GM21786 (cell line): ENCODE results near the gene TMOD2.

Source experiments
- ATAC-seq: cut with Tn5 transposase; IDR thresholded peaks from one replicate; pipeline ENCODE4 v1.9.1; 2021; ENCODE audit not compliant: unreplicated experiment

The TMOD2 gene

GRCh38 chr15:51849860-51850259 is 98.5 kb downstream of the TMOD2 start:
- ATAC-seq, result no peak

DNA sequence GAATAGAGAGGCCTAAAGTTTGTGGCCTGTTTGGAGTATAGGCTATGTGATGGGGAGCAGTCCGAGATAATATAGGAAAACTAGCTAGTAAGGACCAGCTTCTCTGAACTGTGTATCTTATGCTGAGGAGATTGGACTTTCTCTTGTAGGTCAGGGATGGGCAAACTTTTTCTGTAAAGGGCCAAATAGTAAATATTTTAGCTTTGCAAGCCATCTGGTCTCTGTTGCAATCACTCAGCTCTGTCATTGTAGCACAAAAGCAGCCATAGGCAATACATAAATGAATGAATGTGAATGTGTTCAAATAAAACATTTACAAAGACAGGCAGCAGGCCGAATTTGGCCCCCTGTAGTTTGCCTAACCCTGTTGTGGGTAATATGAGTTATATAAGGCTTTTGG is 102.6 kb downstream of the TMOD2 start:
- no peak for ATAC-seq

DNA sequence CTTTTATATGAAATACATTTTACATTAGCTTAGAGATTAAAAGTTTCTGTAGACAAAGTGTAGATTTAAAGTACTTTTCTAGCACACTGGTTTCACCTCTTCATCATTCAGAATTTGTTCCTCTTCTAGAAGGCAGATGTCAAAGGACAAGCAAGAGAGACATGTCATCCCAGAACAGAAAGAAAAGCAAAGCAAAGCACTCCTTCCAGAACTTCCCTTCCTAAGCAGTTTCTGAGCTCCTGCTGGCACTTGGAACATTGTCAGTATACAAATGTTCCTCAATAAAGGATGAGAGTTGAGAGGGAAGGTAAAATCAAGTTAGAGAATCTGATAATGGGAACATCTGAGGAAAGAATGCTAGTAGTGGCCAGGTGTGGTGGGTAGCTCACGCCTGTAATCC is 104.2 kb downstream of the TMOD2 start:
- ATAC-seq, result no peak

- ATAC-seq, result no peak
These were observed 105.5 kb downstream of the TMOD2 start for GRCh38 chr15:51856714-51857380.

DNA sequence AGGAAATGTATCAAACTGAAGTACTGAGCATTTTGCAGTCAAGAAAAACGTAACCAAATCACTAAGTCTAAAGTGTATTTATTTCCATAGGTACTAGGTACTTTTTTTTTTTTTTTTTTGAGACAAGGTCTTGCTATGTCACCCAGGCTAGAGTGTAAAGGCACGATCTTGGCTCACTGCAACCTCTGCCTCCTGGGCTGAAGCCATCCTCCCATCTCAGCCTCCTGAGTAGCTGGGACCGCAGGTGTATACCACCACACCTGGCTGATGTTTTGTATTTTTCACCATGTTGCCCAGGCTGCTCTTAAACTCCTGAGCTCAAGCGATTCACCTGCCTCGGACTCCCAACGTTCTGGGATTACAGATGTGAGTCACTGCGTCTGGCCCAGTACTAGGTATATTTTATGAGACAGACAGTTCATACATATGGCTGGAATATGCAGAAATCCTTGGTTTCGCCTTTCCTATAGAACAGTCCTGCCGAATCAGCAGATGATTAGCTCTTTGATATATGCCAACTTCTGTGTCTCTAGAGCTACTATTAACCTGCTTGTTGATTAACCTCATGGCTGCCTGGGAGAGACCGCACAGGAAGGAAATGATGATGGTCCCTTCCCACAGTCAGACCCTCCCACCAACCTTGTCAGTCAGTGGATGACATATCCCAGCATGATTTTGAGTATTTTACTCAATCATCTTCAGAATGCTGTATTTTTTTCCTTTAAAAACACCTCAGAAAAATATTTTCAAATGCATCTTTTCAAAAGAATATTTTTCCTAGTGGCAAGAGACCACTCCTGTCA is 110.4 kb downstream of the TMOD2 start:
- no peak for ATAC-seq

DNA sequence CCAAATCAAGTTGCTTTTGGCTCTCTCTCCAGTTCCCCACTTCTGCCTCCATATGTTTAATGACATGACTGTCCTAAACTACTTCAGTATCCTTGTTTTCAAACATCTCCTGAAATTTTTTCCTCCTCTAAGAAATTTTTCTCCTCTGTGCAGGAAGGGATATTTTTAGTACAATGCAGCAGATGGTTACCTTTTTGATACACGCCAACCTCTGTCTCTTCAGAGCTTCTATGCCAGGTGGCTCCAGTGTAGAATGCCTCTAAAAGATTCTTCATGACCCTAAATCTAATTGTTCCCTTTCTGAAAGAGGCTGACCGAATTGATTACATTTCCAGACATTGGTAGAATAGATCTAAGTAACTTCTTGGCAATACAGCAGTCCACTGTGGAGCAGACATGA is 111.7 kb downstream of the TMOD2 start:
- ATAC-seq, result no peak

DNA sequence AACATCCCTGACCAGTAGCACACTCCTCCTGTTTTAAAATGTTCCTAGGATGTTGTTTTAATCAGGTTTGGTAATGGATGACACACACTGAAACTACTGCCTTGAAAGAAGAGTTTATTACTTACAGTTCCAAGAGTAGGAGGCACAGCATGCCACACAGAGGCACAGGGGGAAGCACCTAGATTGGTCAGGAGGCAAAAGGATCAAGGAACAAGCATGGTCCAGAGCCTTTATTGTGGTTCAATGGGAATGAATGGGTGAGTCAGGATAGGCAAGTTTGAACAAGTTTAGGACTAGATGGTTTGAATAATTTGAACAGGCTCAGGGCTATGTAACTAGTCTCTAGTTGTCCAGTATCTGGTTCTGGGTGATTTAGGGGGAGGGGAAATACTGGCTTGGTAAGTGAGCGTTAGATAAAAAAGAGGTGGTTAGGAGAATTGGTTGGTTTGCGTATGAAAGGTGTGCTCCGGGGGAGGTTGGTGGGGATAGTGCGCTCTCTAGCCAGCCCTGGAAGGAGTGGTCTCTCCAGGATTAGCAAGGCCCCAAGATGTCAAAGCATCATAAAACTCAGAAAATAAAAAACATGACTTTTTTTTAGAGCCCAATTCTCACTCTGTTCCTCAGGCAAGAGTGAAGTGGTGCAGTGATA is 113.1 kb downstream of the TMOD2 start:
- no peak for ATAC-seq

DNA sequence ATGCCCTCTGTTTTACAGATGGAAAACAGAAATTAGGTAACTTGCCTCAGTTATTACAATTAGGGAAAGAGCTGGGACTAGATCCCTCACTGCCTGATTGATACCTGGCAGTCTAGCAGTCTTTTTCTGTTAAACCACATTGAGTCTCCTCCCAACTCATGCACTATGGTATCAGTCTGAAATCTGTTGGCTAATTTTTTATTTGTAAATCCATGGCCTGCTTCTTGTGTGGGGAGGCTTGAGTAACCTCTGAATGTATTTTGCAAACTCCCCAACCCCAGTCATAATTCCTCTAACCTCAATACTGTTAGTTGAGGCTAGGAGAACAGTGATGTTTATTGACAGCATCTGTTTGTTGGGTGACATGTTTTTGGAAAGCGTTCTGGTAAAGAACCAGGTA is 113.9 kb downstream of the TMOD2 start:
- no peak for ATAC-seq
